NCI-H2029 treated with DMSO at 0.1 percent for 48 hours (cell line): Measurements from ENCODE around the gene USP49.
"Not testable (repeated sequence)": the region's sequence is repeated elsewhere in the genome, so short reads cannot be mapped to it uniquely, and the experiment has no call there.

ENCODE experiments used
- DNase-seq: peaks from one replicate; lab custom pipeline; 2025; lab: John Stamatoyannopoulos, UW

The USP49 gene

DNA sequence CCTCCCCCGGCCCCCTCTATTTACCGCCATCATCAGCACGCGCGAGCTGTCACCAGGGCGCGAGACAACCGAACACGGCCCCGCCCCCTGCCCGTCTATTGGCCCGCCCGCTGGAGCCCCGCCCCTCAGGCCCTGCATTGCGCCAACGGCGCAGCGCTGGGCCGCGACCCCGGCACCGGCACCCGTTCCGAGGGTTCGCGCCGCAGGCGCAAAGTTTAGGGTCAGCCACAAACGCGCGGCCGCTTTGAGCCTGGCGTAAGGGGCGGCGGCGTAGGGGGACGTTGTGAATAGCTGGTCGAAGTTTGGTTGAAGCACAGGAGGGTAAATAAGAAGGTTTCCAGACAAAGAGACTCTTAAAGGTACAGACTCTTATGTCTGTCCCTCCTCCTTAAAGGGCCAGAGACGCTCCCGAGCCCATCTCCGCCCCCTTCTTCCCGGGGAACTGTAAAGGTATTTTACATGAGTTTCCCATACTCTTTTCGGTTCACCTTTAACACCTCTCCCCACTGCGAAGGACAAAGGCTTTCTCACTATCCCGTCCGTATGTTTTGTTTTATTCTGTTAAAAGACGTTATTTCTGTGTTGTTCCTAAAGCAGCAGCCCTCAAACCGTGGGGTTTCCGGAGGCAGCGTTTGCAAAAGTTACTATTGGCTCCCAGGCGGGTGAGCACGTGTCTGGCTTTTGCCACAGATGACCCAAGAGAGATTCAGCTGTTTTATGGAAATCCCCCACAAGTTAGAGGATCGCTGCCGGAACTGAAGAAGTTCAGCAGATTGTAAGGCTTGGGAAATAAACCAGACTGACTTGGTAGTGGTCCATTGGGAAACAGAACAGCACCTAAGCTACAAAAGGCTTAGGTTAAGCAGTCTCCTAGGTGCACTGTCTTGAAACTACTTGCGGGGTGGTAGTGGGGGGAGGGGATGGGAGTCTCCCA, at the start of gene USP49:
USP49 (minus strand) TSS at position 76 of the 934 bp plus-strand sequence. CDS start 88,392 bp downstream, outside the sequence.
- DNase-seq = peak; percentile 93

DNA sequence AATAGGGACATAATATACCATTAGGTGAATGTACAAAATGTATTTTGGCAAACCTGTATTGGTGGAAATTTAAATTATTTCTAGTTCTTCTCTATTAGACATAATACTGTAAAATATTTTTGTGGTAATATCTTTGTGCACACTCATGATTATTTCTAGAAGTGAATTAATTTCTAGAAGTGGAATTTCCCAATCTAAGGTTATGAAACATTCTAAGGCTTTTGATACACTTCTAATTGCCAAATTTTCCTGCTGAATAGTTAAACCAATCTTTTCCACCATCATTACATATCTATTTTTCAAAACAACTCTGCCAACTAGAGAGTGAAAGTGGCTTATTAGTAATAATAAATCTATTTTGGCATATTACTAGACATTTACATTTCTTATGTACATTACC, 48.3 kb upstream of the USP49 start:
- no peak for DNase-seq

DNA sequence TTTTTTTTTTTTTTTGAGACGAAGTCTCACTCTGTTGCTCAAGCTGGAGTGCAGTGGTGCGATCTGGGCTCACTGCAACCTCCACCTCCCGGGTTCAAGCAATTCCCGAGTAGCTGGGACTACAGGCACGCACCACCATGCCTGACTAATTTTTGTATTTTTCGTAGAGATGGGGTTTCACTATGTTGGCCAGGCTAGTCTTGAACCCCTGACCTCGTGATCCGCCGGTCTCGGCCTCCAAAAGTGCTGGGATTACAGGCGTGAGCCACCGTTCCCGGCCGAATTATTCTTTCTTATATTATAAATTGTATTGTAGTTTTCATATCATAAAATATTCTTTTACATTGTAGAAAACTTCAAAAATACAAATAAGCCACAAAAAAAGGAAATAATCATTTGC, 47.7 kb upstream of the USP49 start:
- DNase-seq = not testable (repeated sequence)

GRCh38 chr6:41942067-41942851, 47.1 kb upstream of the USP49 start:
- no peak for DNase-seq

DNA sequence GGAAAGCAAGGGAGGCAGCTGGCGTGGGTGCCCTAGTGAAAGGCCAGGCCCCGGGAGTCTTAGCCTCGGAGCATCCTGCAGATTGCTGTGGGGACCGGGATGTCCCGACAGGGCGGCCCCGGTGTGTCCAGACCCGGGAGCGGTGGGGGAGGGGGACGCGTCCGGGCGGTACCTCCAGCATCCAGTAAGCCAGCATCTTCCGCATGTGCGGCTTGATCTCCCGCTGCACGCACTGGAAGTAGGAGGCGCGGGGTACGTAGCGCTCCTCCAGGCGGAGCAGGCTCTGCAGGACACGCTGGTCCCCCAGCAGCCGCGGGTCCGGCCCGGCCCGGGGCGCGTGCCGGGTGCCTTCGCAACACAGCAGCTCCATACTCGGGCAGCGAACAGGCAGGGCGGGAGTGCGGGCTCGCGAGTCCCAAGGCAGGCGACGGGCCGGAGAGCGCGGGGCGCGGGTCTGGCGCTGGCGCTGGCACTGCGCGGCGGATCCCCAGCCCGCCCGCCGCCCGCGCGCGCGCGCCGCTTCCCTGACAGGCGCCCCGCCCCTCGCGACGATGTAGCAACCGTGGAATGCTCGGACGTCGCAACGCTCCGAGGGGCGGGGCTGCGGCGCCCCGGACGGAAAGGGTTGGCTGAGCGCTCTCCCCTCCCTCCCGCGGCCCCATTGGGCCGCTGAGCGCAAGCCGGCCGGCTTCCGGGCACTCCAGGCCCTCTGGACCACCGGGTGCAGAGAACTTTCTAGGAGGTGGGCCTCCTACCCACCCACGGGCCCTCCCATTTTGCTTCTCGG, 46.3 kb upstream of the USP49 start, which contains the start of gene CCND3:
CCND3 (minus strand) TSS at position 529 of the 787 bp plus-strand sequence; CDS start at position 370, 159 bp downstream.
- DNase-seq = peak; percentile 47

DNA sequence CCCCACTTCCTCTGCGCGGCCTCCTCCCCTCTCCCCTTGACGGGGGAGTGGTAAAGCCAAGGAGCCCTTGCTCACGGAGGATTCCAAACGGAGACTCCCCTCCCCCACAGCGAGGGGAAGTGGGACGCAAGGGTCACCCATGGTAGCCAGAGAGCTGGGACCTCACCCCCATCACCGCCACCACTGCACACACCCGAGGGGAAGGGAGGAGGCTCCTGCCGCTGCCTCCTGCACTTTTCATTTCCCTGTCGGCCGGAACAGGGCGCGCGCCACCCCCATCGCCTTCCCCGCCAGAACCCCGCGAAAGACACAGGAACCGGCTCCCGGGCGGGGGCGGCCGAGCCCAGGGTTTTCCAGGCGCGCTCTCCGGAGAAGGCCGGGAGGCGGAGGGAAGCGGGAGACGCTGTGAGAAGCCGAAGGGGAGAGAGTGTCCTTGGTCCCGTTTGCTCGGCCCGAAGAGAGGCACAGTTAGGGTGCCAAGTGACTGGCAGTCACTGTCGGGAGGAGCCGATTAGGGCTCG, 45.6 kb upstream of the USP49 start:
- DNase-seq = no peak

DNA sequence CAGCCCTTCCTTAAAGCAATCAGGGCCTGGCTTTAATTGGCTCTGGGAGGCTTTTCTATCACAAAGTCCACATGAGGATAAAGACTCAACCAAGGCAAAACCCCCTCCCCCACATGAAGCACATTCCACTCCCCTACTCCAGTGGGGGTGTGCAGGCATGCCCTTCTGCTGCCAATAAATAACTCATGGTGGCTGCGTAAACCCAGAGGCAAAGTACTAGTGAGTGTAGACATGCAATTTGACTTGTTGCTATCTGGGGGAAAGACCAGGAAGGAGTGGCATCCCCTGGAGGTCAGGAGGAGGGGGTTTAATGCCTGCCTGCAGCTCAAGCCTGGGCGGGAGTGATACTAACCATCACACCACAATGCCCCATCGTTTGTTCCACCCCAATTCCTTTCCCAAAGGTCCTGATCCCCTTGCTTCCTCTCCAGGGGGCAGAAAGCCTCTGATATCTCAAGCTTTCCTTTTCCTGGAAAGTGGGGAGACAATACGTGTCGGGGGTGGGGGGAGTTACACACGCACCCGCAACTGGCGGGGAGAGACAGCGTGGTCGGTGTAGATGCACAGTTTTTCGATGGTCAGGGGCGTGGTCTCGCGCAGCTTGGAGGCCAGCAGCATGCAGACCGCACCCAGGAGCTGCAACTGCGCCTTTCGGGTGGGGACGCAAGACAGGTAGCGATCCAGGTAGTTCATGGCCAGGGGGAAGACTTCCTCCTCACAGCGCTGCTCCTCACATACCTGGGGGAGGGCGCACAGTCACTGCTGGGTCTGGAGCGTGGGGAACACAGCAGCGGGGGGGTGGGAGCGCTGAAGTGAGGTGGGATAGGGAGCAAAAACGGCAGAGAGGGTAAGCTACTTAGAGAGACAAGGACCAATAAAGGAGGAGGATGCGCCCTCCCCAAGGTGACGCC, 44.9 kb upstream of the USP49 start:
- DNase-seq = no peak

DNA sequence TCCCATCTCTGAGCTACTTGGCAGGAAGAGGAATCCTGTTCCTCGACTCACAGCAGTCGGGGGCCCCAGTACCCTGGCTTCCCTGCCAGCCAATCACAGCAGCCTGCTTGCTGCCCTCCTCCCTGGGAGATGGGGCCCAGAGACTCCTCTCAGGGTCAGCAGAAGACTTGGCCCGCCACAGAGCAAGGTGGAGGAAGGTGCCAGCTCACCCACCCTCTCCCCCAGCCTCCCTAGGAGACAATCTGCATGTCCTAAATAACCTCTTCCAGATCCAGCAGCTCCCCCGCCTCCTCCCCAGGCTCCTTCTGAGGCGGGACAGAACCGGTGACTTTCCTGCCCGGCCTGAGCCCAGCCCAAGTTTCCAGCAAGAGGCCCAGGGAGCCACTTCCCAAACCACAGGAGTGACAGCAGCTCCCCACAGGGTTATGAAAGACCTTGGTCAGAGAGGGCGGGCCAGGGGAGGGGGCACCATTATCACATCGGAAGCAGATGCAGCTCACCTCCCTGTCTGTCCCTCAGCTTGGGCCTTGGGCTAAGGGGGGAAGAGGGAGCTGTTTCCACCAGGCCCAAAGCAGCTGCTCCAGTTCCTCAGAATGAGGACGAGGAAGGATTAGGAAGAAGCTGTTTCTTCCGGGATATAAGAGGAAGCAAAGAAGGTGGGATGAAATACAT, 44.1 kb upstream of the USP49 start:
- no peak for DNase-seq

DNA sequence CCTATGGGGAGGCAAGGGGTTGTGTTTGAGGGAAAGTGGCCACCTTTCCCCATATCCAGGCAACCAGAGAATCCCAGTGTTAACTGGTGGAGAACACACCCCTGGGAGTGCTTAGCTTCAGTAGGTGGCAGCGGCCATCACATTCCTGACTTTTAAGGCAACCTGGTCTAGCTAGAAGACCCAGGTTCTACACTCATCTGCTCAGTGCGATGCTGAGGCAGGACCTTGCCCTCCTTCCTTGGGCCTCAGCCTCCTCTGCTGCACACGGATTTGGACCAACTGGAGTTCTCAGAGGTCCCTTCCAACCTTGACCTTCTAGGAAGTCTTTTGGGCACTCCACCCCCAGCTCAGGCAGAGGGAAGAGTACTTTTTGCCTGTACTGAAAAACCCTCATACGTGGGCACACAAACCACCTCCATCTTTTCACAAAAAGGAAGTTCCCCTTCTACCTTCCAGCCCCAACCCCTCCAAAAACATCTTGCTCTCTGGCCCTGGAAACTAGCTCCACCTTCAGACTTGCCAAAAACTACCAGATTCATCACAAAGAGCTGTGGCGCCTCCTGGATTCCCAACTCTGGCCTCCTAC, 43.5 kb upstream of the USP49 start:
- DNase-seq = no peak

GRCh38 chr6:41937861-41938574, 42.8 kb upstream of the USP49 start:
- DNase-seq = no peak

DNA sequence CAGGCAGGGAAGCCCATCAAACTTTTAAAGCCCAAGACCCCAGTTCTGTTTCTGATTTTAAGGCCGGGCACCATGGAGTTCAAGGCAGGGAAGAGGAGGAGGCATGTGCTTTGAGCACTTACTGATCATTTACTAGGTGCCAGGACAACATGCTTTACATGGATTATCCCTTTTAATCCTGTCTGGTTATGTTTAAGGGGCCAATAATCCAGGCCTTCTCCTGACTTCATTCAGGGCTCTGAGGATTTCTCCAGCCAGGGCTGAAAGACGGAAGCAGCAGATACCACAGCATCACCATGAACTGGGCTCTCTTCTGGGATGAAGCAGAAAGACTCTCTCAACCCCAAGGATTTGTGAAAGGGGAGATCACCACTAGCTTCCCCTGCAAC, 42.3 kb upstream of the USP49 start:
- no peak for DNase-seq

DNA sequence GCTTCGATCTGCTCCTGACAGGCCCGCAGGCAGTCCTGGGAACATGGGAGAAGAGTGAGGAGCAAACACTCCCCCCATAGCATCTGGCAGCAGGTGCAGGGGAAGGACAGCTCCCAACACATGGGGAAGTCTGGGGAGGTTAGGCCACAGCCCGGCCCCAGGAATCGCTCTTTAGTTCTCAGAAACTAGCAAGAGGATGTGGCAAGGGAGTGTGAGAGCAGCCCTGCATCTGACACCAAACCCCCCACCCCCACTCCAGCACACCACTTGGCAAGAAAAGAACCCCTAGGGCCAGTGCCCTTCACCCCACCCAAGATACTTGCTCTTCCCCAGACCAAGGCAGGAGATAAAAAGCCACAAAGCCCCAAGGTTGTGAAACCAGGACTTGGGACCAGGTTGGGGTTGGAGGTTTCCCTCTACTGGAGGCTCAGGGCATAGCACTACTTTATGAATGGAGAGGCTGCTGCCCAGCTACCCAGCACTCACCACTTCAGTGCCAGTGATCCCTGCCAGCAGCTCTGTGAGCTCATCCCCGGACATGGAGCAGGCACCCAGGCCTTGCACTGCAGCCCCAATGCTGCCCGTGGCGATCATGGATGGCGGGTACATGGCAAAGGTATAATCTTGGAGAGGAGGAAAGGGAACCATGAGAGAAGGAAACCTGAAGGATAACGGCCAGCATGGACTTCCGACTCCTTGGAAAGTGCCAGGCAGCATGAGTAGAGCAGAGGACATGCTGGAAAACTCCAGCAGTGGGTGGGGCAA, 41.1 kb upstream of the USP49 start:
- DNase-seq = peak; percentile 48

DNA sequence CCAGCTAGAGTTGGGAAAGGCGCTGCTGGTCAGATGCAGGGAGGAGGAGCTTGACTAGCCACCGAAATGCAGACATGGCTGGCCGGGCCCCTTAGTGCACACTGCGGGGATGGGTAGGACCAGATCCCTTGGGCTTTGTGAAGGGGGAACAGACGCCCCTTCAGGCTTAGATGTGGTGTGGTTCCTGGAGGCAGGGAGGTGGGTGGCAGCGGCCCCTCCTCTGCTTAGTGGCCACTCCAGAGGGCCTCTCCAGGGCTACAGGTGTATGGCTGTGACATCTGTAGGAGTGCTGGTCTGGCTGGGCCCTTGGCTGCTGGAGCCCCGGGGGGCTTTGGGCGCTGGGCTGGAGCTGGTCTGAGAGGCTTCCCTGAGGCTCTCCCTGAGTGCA, 40.5 kb upstream of the USP49 start:
- DNase-seq = no peak

DNA sequence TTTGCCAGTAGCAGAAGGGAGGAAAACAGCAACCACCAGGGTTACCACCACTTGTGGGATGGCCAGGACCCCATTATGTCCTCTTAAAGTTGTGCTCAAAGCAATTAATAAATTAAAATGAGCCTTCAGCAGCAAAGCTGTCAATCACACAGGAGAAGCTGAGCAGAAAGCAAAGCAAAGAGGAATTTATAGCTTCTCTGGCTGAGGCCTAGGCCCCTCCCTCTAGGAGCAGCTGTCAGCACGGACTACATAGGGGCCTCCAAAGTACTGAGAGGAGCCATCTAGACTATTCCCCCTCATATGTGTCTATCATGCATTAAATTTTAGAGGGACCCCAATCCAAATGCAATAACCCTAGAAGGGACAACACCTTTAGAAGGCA, 40.0 kb upstream of the USP49 start:
- no peak for DNase-seq

DNA sequence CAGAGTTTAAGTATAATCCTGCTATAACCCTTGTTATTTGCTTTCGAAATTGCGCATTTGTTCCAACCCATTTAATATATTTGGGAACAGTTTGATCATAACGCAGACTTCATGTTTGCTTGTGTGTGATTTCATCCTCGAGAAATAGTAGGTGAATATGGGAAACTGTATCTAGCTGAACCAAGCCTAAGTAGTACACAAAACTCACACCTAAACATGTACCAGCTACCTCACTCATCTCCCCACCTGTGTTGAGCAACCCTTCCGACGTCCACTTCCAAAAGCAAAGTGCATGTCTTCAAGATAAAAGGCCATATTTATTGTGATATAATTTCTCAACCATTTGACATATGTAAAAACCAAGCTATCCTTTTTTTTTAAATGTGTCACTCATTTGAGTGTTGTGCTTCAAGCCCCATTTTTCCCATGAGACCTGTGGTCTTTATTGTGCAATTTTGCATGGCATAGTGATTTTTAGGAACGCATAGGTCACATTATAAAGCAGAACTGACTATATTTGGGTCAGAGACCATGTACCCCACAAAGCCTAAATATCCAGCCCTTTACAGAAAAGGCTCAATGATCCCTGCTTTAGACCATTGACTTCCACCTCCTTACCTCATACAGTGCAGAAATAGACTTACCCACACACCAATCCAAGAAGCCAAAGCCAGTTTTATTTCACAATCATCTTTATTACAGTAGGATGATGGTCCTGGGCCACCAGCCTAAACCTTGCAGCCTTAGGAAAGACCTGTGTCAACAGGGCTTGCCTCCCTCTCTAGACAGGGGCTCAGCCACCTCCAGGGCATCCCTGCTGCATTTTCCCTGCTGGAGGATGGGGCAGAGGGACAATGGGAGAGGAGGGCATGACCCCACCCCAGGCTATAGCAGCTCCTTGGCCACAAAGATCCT, 39.4 kb upstream of the USP49 start:
- DNase-seq = no peak

GRCh38 chr6:41932378-41932777, 37.2 kb upstream of the USP49 start:
- DNase-seq = no peak

DNA sequence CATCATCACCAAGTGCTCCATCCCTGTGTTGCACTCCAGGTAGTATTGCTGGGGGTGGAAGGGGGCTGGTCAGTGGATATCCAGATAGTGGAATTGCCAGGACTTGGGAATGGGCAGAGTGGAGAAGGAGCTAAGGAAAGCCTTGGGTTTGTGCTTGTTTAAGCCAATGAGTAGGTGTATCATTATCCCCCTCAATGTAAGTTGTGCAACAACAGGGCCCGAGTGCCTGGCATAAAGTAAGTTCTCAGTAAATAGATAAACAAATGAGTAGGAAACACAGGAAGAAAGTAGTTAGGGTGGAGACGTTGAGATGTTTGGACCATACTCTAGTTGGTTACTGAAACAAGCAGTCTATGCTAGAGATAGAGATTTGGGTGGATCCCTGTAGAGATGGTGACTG, 36.6 kb upstream of the USP49 start:
- no peak for DNase-seq
